Measurements from ENCODE around the gene CELF2.

The CELF2 gene

DNA sequence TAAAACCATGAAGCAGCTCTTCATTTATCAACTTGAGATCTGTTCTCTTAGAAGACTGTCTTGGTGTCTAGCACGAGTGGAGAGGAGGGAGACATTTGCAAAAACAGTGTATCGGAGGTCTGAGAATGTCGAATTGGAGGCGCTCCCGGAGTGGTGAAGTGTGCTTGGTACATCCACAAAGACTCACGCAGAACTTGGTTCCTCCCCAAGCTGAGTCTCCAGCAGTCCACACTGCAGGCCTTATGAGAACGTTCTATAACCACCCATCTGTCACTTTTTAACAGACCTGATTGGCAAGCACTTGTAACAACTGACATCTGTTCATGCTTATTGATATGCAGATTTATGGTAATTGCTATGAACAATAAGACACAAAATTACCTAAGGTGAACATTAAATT lies 261.6 kb downstream of the CELF2 start:
- Mint-ChIP-seq H3K27me3 (no peaks in the 10 kb centered on the region), H3K27ac (peak overlapping the region; percentile 56 to 96), H3K36me3 (ENCODE audit: insufficient read depth) (peaks cover 71% of the 10 kb centered on the region), H3K4me1 (ENCODE audit: low read depth in 2 of 2) (peaks cover 26 to 34% of the 10 kb centered on the region in 2 donors), H3K4me3 (no peak overlapping the region), H3K9me3 (no peaks in the 10 kb centered on the region)
- DNase-seq (no peak), ATAC-seq (replicated peaks) (no peak)

DNA sequence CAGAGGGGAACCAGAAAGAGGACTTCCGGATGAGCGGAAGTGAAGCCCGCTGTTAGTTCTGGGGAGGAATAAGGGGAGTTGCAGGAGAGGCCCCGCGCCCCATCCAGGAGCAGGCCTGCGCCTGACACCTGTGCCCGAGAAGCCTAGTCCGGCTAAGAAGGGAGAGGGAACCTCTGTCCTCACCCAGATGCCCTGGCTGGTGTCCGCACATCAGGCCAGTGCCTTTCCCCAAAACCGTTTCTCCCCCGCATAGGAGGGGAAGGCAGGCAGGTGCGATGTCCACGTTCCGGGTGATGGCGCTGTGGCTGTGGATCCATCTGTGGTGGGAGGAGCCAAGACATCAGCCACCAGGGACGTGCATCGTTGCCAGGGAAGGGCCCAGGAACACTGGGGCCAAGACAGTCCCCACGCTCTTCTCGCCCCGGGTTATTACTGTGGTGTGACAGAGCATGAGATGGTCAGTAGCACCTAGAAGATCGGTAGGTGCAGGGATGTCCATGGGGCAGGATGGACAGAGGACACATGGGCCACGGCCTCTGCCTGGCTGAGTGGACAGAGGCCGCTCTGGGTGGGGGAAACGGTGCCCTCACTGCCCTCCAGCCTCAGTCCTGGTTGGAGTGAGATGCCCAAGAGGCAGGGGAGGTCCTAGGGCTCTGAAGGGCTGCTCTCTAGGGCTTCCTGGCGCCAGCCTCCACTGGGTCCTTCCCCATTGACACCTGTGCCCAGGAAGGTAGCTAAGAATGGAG lies 262.7 kb downstream of the CELF2 start:
- no peak for DNase-seq
- Mint-ChIP-seq H3K36me3 (ENCODE audit: insufficient read depth) (peaks cover 66% of the 10 kb centered on the region), H3K27ac (peak overlapping the region; percentile 82 to 96), H3K4me1 (ENCODE audit: low read depth in 2 of 2) (peaks cover 24 to 25% of the 10 kb centered on the region in 2 donors), H3K4me3 (peak overlapping the region in 1 of 2 donors; percentile 41), H3K9me3 (no peaks in the 10 kb centered on the region), H3K27me3 (no peaks in the 10 kb centered on the region)
- no peak for ATAC-seq (replicated peaks)

DNA sequence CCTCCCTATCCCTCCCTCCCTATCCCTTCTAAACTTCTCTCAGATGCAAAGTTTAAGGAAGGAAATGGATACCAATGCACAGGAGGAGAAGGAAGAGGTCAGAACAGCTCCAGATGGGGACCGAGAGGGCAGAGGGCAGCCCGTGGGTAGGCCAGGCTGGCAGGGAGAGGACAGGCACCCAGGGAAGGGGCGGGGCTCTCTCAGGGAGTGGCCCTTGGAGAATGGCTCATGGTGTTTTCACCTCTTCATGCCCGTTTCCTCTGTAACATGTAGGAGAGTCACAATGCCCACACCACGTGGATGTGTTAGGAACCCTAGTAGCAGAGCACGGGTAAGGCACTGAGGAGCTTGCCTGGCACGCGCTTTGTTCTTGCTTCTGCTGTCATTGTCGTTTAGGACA lies 264.5 kb downstream of the CELF2 start:
- no peak for DNase-seq
- Mint-ChIP-seq H3K36me3 (ENCODE audit: insufficient read depth) (peaks cover 57% of the 10 kb centered on the region), H3K4me1 (ENCODE audit: low read depth in 2 of 2) (peaks cover 17 to 23% of the 10 kb centered on the region in 2 donors), H3K27me3 (no peaks in the 10 kb centered on the region), H3K27ac (no peak overlapping the region), H3K4me3 (no peak overlapping the region), H3K9me3 (no peaks in the 10 kb centered on the region)
- ATAC-seq (replicated peaks): no peak

DNA sequence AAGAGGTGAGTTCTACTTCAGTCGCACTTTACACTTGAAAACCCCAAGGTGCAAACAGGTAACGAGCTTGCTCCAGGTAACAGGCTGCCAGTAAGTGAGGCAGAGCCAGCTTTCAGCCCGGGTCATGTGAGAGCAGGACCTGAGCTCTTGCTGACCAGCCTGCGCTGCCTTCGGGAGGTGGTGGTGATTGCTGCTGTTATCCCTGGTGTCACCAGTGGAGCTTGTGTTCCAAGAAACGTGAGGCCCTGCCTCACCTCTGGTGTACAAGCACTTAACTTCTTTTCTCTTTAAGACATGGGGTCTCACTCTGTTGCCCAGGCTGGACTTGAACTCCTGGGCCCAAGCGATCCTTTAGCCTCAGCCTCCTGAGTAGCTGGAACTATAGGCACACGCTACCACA lies 265.0 kb downstream of the CELF2 start:
- H3K4me3 Mint-ChIP-seq: no peak overlapping the region
- DNase-seq: no peak
- no peaks in the 10 kb centered on the region for H3K27me3 Mint-ChIP-seq
- no peak for ATAC-seq (replicated peaks)
- H3K27ac Mint-ChIP-seq: no peak overlapping the region
- H3K9me3 Mint-ChIP-seq: no peaks in the 10 kb centered on the region
- H3K36me3 Mint-ChIP-seq (ENCODE audit: insufficient read depth): peaks cover 57% of the 10 kb centered on the region
- H3K4me1 Mint-ChIP-seq (ENCODE audit: low read depth in 2 of 2): peaks cover 14 to 20% of the 10 kb centered on the region in 2 donors

DNA sequence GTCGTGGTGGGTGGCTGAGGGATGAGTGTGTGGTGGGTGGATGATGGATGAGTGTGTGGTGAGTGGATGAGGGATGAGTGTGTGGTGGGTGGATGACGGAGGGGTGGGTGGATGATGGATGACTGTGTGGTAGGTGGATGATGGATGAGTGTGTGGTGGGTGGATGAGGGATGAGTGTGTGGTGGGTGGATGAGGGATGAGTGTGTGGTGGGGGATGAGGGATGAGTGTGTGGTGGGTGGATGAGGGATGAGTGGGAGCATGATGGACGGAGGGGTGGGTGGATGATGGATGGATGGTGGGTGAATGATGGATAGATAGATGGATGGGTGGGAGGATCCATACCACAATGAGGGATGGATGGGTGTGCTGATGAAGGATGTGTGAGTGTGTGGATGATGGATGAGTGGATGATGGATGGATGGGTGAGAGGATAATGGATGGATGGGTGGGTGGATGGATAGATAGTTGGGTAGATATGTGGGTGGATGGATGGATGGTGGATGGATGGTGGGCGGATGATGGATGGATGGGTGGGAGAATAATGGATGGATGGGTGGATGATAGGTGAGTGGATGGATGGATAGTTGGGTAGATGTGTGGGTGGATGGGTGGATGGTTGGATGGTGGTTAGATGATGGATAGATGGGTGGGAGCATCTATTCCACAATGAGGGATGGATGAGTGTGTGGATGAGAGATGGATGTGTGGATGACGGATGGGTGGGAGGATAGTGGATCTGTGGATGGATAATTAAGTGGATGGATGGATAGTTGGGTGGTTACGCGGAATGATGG lies 266.8 kb downstream of the CELF2 start:
- H3K27ac Mint-ChIP-seq: no peak overlapping the region
- H3K9me3 Mint-ChIP-seq: no peaks in the 10 kb centered on the region
- H3K27me3 Mint-ChIP-seq: no peaks in the 10 kb centered on the region
- H3K4me3 Mint-ChIP-seq: no peak overlapping the region
- H3K36me3 Mint-ChIP-seq (ENCODE audit: insufficient read depth): peaks cover 57% of the 10 kb centered on the region
- peaks cover 21 to 22% of the 10 kb centered on the region in 2 donors for H3K4me1 Mint-ChIP-seq (ENCODE audit: low read depth in 2 of 2)
- no peak for ATAC-seq (replicated peaks)
- DNase-seq: no peak

DNA sequence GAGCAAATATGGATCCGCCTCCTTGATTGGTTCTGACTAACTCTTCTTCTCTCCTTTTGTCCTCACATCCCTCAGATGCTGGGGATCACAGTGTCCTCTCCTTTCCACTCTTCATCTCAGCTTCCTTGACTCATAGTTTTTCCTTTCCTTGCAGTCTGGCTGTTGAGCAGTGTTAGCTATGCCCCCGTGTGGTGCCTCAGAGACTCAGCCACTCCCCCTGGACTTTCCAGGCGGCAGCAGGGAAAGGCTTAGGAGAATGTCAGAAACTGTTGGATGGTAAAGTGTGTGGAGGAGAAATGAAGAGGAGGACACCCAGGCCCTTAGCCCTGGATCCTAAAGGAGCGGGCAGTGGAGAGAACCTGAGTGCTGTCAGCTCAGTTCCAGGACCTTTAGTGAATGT lies 267.5 kb downstream of the CELF2 start:
- Mint-ChIP-seq H3K4me3 (no peak overlapping the region), H3K36me3 (ENCODE audit: insufficient read depth) (peaks cover 57% of the 10 kb centered on the region), H3K4me1 (ENCODE audit: low read depth in 2 of 2) (peaks cover 17 to 18% of the 10 kb centered on the region in 2 donors), H3K27ac (no peak overlapping the region), H3K9me3 (no peaks in the 10 kb centered on the region), H3K27me3 (no peaks in the 10 kb centered on the region)
- ATAC-seq (replicated peaks) (no peak), DNase-seq (no peak)

DNA sequence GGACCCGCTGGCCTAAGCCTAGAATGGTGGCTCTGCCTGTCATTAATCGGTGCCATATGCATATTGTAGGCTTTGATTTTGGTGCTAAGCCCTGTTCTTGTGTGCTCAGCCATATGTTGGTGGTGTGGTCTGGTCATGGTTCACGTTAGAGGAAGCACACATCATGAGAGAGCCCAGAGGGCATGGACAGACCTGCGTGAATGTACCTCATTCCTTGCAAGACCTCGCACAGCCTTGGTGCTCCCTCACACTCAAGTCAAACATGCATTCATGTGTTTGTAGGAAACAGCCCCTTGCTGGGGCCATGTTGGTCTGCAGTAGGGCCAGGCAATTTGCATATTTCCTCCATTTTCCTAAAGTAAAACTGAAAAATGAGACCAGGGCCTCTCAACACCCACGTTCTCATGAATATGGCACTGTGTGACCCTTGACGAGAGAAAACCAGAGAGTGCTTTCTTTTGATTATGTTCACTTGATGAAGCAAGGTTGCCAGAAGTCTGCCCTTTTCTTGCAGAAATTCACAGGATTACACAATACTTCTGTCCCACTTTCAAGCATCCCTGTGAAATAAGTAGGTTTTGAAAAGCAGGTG lies 268.7 kb downstream of the CELF2 start:
- no peak for DNase-seq
- ATAC-seq (replicated peaks): peak; percentile 42
- Mint-ChIP-seq H3K4me1 (ENCODE audit: low read depth in 2 of 2) (peaks cover 10 to 17% of the 10 kb centered on the region in 2 donors), H3K36me3 (ENCODE audit: insufficient read depth) (peaks cover 57% of the 10 kb centered on the region), H3K27ac (peak overlapping the region in 1 of 2 donors; percentile 62), H3K27me3 (no peaks in the 10 kb centered on the region), H3K4me3 (no peak overlapping the region), H3K9me3 (no peaks in the 10 kb centered on the region)

DNA sequence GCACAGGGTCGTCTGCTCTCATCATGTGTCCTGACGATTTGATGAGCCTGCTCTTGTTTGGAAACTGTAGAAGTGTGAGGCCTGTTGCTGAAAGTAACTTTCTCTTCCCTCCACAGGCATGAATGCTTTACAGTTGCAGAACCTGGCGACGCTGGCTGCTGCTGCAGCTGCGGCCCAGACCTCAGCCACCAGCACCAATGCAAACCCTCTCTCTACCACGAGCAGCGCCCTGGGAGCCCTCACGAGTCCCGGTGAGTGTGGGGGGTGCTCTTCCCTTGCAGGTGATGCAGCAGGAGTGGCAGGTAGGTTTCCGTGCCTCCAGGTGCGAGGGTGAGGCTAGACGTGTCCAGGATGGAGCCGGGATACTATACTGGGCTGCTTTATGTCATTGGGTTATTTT lies 270.6 kb downstream of the CELF2 start:
- H3K27me3 Mint-ChIP-seq: no peaks in the 10 kb centered on the region
- H3K27ac Mint-ChIP-seq: peak overlapping the region in 1 of 2 donors; percentile 53
- ATAC-seq (replicated peaks): no peak
- H3K9me3 Mint-ChIP-seq: no peaks in the 10 kb centered on the region
- no peak for DNase-seq
- peaks cover 10 to 16% of the 10 kb centered on the region in 2 donors for H3K4me1 Mint-ChIP-seq (ENCODE audit: low read depth in 2 of 2)
- no peak overlapping the region for H3K4me3 Mint-ChIP-seq
- peaks cover 71% of the 10 kb centered on the region for H3K36me3 Mint-ChIP-seq (ENCODE audit: insufficient read depth)

DNA sequence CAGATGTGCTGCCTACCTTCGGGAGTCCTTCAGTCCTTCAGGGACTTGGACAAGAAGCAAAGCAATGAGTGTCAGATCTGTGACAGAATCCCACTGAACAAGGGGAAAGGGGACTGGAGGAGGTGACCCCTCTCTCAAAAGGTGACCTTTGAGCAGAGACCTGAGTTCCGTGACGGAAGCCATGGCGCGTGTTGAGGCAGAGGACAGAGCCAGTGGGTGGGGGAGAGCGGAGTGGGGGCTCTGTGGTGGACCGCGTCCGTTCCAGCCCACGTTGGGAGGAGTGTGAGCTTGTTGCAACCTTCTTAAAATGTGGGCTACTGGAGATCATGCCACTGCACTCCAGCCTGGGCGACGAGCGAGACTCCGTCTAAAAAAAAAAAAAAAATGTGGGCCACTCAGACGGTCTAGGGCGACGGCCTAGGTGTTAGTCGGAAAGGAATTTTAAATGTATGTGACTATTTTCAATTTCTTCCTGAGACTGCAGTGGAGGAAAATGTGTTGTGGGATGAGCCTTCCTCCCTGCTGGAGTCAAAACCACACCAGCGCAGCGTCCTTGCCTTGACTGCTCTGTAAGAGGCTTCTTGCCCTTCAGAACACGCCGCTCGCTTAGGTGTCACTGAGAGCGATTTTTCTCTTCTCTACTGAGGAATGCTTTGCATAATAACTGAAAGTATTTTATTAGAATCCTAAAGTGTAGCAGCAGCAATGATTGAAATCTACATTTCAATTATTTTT lies 272.7 kb downstream of the CELF2 start:
- ATAC-seq (replicated peaks): no peak
- no peak for DNase-seq
- Mint-ChIP-seq H3K4me3 (no peak overlapping the region), H3K4me1 (ENCODE audit: low read depth in 2 of 2) (peaks cover 14 to 27% of the 10 kb centered on the region in 2 donors), H3K27me3 (no peaks in the 10 kb centered on the region), H3K36me3 (ENCODE audit: insufficient read depth) (peaks cover 89% of the 10 kb centered on the region), H3K27ac (no peak overlapping the region), H3K9me3 (no peaks in the 10 kb centered on the region)

DNA sequence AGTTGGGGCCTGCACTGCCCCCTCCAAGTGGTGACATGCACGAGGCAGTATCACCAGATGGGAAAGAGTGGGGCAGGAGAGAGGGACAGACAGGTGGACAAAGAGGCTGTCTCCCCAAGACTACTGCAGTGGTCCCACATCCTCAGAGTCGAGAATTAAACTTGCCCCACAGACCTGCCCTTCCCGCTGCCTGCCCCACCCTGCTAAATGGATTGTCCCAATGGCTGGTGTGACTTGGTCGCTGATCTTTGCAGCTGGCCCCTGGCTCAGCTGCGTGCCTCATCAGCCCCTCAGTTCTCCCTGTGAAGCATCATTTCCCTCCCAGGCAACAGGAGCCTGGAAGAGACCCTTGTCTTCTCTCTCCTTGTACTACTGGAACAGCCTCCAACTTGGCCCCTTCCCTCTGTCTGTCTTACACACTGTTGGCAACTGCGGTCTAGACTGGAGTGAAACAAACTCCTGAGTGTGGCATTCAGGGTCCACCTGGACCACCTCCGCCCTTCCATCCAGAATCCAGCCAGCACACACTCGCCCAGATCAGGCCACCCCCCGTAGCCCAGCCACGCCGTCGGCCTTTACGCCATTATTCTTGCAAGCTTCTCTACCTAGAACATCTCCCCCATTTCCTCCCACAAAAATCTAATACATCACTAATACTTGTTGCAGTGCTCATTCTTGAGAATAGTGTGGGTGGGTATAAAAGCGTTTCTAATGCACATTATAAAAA lies 275.1 kb downstream of the CELF2 start:
- Mint-ChIP-seq H3K36me3 (ENCODE audit: insufficient read depth) (peaks cover 98% of the 10 kb centered on the region), H3K9me3 (no peaks in the 10 kb centered on the region), H3K27ac (peak overlapping the region; percentile 72 to 79), H3K4me3 (no peak overlapping the region), H3K4me1 (ENCODE audit: low read depth in 2 of 2) (peaks cover 30 to 33% of the 10 kb centered on the region in 2 donors), H3K27me3 (no peaks in the 10 kb centered on the region)
- ATAC-seq (replicated peaks) (no peak), DNase-seq (no peak)

DNA sequence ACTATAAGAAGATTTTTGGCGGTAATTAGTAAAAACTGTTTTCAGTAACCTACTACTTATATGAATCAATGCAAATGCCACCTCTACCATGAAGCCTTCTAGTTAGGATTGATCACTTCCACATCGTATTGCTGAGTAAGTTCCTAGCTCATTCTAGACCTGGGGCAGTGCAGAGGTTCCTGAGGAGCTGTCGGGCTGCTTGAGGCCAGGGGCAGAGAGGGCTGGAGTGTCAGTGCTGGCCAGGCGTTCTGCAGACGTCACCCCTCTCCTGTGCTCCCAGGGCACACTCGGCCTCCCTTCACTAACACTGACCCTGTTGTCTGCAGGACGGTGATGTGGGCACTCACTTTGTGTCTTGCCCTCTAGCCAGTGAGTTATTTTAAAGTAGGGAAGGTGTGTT lies 275.7 kb downstream of the CELF2 start:
- no peak for ATAC-seq (replicated peaks)
- Mint-ChIP-seq H3K36me3 (ENCODE audit: insufficient read depth) (peaks cover 98% of the 10 kb centered on the region), H3K4me1 (ENCODE audit: low read depth in 2 of 2) (peaks cover 32 to 33% of the 10 kb centered on the region in 2 donors), H3K27me3 (no peaks in the 10 kb centered on the region), H3K9me3 (no peaks in the 10 kb centered on the region), H3K27ac (peak overlapping the region; percentile 72 to 79), H3K4me3 (no peak overlapping the region)
- no peak for DNase-seq

DNA sequence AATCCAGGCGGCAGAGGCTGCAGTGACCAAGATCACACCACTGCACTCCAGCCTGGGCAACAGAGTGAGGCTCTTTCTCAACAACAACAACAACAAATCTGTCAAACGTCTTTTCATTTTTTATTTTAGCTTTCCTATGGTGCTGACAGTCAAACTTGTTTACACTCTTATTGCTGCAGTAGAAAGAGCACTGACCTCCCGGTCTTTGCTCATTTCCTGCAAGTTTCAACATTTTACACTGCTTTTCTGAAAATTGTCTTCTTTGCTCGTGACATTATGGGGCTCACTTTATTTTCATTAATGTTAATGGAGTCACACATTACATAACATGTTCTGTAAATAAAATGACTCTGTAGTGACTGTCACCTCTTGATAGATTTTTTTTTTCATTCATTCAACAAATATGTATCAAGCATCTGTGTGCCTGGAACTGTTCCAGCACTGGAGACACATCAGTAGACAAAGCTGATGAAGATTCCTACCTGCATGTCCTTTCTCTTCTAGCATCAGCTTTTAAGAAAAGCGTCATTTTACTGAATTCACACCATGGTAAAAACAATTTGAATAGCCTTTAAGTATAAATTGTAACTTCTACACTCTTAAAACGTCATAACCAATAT lies 277.3 kb downstream of the CELF2 start:
- Mint-ChIP-seq H3K36me3 (ENCODE audit: insufficient read depth) (peaks cover 93% of the 10 kb centered on the region), H3K27me3 (no peaks in the 10 kb centered on the region), H3K9me3 (no peaks in the 10 kb centered on the region), H3K27ac (peak overlapping the region in 1 of 2 donors; percentile 72), H3K4me3 (no peak overlapping the region), H3K4me1 (ENCODE audit: low read depth in 2 of 2) (peaks cover 33 to 34% of the 10 kb centered on the region in 2 donors)
- ATAC-seq (replicated peaks) (no peak), DNase-seq (no peak)
